ENCODE measurements around the gene PRRC1. TPM values are rescaled to one million over a fixed set of nuclear protein-coding genes. Genes with fewer than 3 reads are reported as not detected.

PRRC1 gene
- total and polyA plus RNA-seq, 7 donors, result 19.3 to 32.1 (median 28.8) TPM

DNA sequence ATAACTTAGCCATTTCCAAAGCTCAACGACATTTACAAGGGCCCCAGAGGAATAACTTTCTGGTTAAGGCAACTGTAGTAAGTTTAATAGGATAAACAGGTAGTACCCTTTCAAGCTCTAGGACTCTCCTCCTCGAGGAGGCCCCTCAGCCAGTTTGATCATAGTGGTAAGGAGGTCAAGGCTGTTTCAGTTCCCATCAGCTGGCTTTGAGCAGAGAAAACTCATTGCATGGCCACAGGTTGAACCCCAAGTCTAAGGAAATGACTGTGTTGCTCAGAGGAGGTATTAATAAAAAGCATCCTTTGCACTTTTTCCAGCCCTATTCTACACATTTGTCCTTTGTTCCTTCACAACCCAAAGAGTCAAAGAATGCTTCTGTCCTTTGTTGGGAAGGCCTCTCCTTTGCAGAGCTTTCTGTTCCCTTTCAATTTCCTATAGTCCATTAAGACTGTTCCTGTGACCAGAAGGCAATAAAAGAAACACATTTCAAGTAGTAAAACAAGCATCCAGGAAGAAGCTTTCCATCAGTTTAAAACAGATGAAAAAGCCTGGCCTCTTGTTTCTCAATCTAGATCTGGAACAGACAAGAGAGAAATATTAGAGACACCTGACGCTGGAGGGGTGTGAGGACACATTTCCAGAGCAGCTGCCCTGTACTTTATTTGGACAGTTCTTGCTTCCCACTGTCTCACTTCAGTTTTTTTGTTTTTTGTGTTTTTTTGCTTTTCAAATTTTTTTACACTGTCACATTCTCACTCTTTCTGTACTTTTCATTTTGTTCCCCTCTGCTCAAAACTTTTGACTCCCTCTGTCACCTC is 54.1 kb downstream of the PRRC1 start:
- DNase-seq, result no peak
- 34 to 51% methylated on average over 3 of the region's 3 CpGs for WGBS, 2 donors
- no peak overlapping the region for H3K4me3 ChIP-seq
- intact Hi-C loops (cut with DNase I), result no loop called here
- peaks cover 0 to 7% (median 3%) of the 10 kb centered on the region in 4 donors for H3K9me3 ChIP-seq
- H3K27ac ChIP-seq, result no peak overlapping the region
- no peaks in the 10 kb centered on the region for H3K36me3 ChIP-seq
- H3K4me1 ChIP-seq, result peaks cover 0 to 15% (median 2%) of the 10 kb centered on the region in 4 donors
- TF ChIP-seq POLR2A (IDR thresholded peaks at IDR 0.05) (no peak), EP300 (IDR thresholded peaks at IDR 0.05) (no peak), POLR2AphosphoS5 (IDR thresholded peaks at IDR 0.05) (no peak)
- TF ChIP-seq, protein P1, sequence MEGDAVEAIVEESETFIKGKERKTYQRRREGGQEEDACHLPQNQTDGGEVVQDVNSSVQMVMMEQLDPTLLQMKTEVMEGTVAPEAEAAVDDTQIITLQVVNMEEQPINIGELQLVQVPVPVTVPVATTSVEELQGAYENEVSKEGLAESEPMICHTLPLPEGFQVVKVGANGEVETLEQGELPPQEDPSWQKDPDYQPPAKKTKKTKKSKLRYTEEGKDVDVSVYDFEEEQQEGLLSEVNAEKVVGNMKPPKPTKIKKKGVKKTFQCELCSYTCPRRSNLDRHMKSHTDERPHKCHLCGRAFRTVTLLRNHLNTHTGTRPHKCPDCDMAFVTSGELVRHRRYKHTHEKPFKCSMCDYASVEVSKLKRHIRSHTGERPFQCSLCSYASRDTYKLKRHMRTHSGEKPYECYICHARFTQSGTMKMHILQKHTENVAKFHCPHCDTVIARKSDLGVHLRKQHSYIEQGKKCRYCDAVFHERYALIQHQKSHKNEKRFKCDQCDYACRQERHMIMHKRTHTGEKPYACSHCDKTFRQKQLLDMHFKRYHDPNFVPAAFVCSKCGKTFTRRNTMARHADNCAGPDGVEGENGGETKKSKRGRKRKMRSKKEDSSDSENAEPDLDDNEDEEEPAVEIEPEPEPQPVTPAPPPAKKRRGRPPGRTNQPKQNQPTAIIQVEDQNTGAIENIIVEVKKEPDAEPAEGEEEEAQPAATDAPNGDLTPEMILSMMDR (IDR thresholded peaks at IDR 0.05), result no peak
- no peaks in the 10 kb centered on the region for H3K27me3 ChIP-seq

DNA sequence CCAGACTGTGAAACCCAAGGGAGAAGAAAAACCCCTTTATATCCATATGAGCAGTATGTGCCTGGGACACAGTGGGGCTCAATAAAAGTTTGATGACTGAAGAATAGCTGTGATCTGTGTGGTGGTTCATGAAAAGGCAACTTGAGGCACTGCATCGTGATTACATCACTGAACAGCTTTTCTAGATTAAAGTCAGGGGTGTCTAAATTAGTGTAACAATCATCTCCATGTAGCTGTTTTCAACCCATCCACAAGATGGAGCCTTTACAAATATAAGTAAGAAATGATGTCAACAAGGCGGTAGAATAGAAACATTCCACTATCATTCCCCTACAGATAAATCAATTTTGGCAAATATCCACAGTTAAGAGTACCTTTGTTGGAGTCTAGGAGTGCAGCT is 55.5 kb downstream of the PRRC1 start:
- peaks cover 0 to 7% (median 3%) of the 10 kb centered on the region in 4 donors for H3K9me3 ChIP-seq
- DNase-seq, result no peak
- intact Hi-C loops (cut with DNase I), result no loop called here
- H3K4me3 ChIP-seq, result no peak overlapping the region
- H3K27me3 ChIP-seq, result no peaks in the 10 kb centered on the region
- 64 to 80% methylated on average over 2 of the region's 2 CpGs for WGBS, 2 donors
- no peaks in the 10 kb centered on the region for H3K36me3 ChIP-seq
- no peak for TF ChIP-seq EP300 (IDR thresholded peaks at IDR 0.05)
- TF ChIP-seq, protein P1 (IDR thresholded peaks at IDR 0.05), result no peak
- TF ChIP-seq POLR2AphosphoS5 (IDR thresholded peaks at IDR 0.05), result no peak
- no peak for TF ChIP-seq POLR2A (IDR thresholded peaks at IDR 0.05)
- H3K27ac ChIP-seq, result no peak overlapping the region
- peaks cover 0 to 15% (median 2%) of the 10 kb centered on the region in 4 donors for H3K4me1 ChIP-seq

DNA sequence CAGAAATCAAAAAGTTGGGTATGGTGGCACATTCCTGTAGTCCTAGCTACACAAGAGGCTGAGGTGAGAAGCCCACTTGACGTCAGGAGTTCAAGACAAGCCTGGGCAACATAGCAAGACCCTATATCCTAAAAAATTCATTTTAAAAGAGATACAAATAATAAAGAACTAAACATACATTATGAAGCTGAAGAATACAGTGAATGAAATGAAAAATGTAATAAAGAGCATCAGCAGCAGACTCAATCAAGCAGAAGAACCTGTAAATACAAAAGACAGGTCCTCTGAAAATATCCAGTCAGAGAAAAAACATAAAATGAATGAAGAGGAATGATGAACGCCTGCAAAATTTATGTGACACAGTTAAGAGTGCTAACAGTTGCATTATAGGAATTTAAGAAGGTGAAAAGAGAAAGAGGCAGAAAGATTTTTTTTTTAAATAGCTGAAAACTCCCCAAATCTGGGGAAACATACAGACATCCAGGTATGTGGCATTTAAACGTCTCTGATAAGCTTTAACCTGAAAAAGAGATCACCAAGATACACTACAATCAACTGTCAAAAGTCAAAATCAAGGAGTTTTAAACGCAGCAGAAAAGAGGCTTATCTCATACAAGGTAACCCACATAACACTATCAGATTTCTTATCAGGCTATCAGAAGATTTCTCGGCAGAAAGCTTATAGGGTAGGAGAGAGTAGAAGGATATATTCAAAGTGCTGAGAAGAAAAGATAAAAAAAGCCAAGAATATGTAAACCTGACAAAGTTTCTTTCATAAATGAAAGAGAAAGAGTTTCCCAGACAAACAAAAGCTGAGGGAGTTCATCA is 57.6 kb downstream of the PRRC1 start:
- 89% methylated on average over 5 of the region's 5 CpGs for WGBS, 2 donors
- Histone ChIP-seq H3K27me3 (no peaks in the 10 kb centered on the region), H3K9me3 (peaks cover 0 to 7% (median 3%) of the 10 kb centered on the region in 4 donors), H3K4me3 (no peak overlapping the region), H3K4me1 (peaks cover 0 to 15% (median 2%) of the 10 kb centered on the region in 4 donors), H3K27ac (no peak overlapping the region), H3K36me3 (no peaks in the 10 kb centered on the region)
- TF ChIP-seq POLR2AphosphoS5 (IDR thresholded peaks at IDR 0.05), result no peak
- TF ChIP-seq, protein P1 (IDR thresholded peaks at IDR 0.05), result no peak
- intact Hi-C loops (cut with DNase I), result no loop called here
- DNase-seq, result no peak

DNA sequence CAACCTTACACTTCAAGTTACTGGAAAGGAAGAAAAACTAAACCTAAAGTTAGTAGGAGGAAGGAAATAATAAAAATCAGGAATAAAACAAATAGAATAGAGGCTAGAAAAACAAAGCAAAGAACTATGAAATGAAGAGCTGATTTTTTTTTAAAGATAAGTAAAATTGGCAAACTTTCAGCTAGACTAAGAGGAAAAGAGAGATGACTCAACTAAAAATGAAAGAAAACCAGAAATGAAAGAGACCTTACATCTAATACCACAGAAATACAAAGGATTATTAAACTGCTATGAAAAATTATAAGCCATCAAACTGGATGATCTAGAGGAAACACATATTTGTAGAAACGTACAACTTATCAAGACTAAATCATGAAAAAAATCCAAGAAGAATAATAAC is 60.0 kb downstream of the PRRC1 start:
- WGBS, 2 donors, result 68 to 76% methylated on average over 1 of the region's 1 CpG
- H3K36me3 ChIP-seq, result no peaks in the 10 kb centered on the region
- DNase-seq, result no peak
- no peaks in the 10 kb centered on the region for H3K4me1 ChIP-seq
- H3K27me3 ChIP-seq, result no peaks in the 10 kb centered on the region
- intact Hi-C loops (cut with DNase I), result no loop called here
- TF ChIP-seq EP300 (IDR thresholded peaks at IDR 0.05), result no peak
- peaks cover 0 to 7% (median 3%) of the 10 kb centered on the region in 4 donors for H3K9me3 ChIP-seq
- H3K4me3 ChIP-seq, result no peak overlapping the region
- H3K27ac ChIP-seq, result no peak overlapping the region

DNA sequence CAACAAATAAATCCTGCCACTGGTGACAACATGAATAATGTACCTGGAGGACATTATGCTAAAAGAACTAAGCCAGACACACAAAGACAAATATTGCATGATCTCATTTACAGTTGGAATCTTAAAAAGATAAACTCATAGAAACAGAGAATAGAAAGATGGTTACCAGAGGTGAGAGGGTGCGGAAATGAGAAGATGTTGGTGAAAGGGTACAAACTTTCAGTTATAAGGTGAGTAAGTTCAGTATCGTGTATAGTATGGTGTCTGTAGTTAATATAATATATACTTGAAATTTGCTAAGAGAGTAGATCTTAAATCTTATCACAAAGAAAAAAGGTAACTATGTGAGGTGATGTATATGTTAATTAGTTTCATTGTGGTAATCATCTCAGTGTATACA is 63.3 kb downstream of the PRRC1 start:
- Histone ChIP-seq H3K27ac (no peak overlapping the region), H3K9me3 (peaks cover 0 to 2% (median 0%) of the 10 kb centered on the region in 4 donors), H3K27me3 (no peaks in the 10 kb centered on the region), H3K4me3 (no peak overlapping the region), H3K4me1 (no peaks in the 10 kb centered on the region), H3K36me3 (no peaks in the 10 kb centered on the region)
- TF ChIP-seq, protein P1 (IDR thresholded peaks at IDR 0.05), result no peak
- TF ChIP-seq EP300 (IDR thresholded peaks at IDR 0.05) (no peak), POLR2A (IDR thresholded peaks at IDR 0.05) (no peak), POLR2AphosphoS5 (IDR thresholded peaks at IDR 0.05) (no peak)
- WGBS, 2 donors, result 95 to 97% methylated on average over 2 of the region's 2 CpGs
- intact Hi-C loops (cut with DNase I), result no loop called here
- no peak for DNase-seq
